Occipital lobe (tissue), 2 donors: ENCODE measurements around the gene DNAAF5. TPM values are rescaled to one million over a fixed set of nuclear protein-coding genes. Genes with fewer than 3 reads are reported as not detected.
"Not testable (repeated sequence)": the region's sequence is repeated elsewhere in the genome, so short reads cannot be mapped to it uniquely, and the experiment has no call there.

ENCODE experiments used
- DNase-seq: peaks from one replicate; lab custom pipeline; 2025; lab: John Stamatoyannopoulos, UW
- total RNA-seq: library from RNA; depleted of rRNA; stranded (reverse); fragments of >200 nt; gene quantifications from one replicate; pipeline ENCODE4 v1.2.3, GENCODE V29; 2014

Gene DNAAF5
- total RNA-seq, 1 donor from 2014 or later, result 7.0 TPM

GRCh38 chr7:745431-746154 is 19.1 kb downstream of the DNAAF5 start:
- no peak for DNase-seq

DNA sequence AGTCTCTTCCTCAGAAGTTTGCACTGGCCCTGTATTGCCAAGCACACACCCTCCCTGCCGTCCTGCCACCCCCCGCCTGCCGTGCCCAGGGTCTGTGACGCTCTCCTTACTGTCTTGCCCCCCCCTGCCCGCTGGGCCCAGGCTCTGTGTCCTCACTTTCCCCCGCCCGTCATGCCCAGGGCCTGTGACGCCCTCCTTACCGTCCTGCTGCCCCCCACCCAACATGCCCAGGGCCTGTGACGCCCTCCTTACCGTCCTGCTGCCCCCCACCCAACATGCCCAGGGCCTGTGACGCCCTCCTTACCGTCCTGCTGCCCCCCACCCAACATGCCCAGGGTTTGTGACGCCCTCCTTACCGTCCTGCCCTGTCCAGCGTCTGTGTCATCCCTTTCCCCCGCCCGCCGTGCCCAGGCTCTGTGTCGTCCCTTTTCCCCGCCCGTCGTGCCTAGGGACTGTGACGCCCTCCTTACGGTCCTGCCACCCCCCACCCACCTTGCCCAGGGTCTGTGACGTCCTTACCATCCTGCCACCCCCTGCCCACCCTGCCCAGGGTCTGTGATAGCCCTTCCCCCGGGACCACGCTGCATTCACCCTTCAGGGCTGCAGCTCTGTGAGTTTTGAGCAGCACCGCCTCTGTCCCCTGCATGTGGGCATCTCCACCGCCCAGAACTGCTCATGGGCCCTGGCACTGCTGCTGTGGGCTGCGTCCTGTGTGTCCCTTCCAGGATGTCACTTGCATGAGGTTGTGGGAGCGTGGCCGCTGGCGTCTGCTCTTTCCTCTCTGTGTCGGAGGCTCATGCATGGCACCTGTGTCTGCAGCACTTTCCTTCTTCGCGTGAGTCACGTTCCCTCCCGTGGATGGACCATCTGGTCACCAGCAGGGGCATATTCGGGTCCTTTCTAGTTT is 19.9 kb downstream of the DNAAF5 start:
- DNase-seq, result no peak

- no peak for DNase-seq
These were observed 20.7 kb downstream of the DNAAF5 start for GRCh38 chr7:747186-747585.

DNA sequence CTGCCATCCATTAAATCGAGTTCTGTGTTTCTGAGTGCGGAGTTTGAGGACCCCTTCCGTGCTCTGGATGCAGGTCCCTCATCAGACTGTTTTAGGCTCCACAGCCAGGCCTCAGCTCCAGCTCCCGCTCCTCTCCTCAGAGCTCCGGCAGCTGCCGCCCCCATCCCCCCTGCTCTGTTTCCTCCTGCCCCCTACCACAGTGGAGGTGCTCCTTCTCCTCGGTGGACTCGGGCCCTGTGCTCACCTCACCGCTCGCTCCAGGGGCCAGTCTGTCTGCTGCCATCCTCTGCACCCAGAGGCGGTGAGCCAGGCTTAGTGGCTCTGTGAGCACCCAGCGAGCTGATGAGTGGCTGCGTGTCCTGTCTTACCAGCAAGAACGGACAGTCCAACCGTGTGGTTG is 21.9 kb downstream of the DNAAF5 start:
- DNase-seq, result no peak

GRCh38 chr7:749140-749551 is 22.6 kb downstream of the DNAAF5 start:
- DNase-seq, result peak; percentile 21

GRCh38 chr7:750111-750905 is 23.8 kb downstream of the DNAAF5 start:
- no peak for DNase-seq

DNA sequence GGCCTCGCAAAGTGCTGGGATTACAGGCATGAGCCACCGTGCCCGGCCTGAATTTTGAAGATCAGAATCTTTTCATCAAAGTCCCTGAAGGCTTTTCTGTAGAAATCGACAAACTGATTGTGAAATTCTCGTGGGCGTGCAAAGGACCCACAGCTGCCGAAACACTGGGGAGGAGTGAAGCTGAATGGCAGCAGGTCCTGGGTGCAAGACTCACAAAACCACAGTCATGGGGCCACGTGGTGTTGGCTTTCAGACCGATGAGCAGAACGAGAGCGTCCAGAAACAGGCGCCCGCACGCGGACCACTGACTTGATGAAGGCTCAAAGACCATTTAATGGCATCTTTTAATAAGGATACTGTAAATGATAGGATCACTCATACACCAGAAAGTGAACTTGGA is 25.3 kb downstream of the DNAAF5 start:
- DNase-seq, result no peak

DNA sequence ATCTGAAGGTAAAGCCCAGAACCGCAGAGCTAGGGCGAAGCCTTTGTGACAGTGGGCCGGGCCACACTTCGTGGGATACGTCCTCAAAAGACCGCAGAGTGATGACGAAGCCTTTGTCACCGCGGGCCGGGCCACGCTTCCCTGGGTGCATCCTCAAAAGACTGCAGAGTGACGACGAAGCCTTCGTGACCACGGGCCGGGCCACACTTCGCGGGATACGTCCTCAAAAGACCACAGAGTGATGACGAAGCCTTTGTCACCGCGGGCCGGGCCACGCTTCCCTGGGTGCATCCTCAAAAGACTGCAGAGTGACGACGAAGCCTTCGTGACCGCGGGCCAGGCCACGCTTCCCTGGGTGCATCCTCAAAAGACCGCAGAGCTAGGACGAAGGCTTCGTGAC is 25.8 kb downstream of the DNAAF5 start:
- not testable (repeated sequence) for DNase-seq

DNA sequence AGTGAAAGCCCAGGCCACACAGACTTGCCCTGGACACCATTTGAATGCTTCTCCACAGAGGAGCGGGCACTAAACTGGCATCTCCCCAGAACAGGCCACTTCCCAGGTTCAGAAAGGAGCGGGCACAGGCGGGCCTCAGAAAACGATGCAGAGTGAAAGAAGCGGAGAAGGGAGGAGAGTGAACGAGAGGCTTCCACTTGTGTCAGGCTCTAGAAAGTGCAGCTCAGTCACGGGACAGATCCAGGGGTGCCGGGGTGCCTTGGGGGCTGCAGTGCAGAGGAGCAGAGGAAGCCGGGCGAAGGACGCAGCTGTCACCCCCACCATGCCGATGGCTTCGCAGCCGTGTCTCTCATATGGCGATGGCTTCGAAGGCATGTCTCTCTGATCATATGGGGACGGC is 26.7 kb downstream of the DNAAF5 start:
- DNase-seq, result no peak

- DNase-seq, result no peak
These were observed 28.3 kb downstream of the DNAAF5 start for GRCh38 chr7:754531-755412.

DNA sequence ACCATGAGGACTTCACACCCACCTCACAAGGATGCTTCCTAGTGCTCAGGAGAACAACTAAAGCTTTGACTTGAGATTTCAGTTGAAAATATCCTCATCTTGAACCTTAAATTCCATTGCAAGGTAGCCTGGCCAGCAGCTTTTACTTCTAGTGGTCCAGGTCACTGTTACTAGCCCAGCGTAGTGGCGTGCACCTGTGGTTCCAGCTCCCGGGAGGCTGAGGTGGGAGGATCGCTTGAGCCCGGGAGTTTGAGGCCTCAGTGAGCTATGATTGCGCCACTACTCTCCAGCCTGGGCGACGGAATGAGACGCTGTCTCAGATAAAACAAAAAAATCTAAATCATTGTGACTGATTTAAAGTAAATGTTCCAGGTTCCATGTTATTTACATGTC is 28.9 kb downstream of the DNAAF5 start:
- DNase-seq, result no peak

GRCh38 chr7:756231-756927 is 29.9 kb downstream of the DNAAF5 start:
- DNase-seq, result no peak

GRCh38 chr7:756928-757560 is 30.5 kb downstream of the DNAAF5 start:
- DNase-seq, result no peak

GRCh38 chr7:757741-758163 is 31.3 kb downstream of the DNAAF5 start:
- DNase-seq, result no peak

DNA sequence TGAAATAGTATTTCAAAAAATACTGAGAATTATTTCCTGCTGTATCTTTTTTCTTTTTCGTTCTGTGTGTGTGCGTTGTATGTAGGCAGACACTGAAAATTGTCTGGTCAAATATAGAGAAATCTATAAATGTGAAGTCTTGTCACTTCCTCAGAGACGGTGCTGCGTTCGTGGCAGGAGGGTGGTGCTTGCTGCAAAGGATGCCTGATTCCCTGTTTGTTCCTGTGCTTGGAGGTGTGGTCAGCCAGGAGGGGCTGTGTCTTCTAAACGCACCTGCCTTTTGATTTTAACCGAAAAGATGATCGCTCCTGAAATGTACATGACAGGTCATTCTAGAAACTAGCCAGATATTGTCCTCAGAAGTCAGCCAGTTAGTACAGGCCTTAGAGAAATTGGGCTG is 33.1 kb downstream of the DNAAF5 start:
- no peak for DNase-seq

DNA sequence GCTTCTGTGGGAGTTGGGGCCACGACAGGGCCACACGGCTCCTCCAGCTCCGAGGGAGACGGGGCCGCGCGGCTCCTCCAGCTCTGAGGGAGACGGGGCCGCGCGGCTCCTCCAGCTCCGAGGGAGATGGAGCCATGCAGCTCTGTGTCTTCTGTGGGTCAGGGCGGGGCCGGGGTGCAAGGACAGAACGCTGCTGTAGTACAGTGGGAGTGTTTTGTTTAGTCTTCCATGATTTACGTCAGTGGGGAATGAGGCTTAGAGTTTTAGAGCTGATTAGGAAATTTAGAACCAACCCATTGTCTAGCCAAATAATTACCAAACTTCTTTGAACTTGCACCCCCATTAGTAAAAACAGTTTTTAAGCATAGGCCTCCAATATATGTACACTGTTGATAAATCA is 33.5 kb downstream of the DNAAF5 start:
- no peak for DNase-seq

DNA sequence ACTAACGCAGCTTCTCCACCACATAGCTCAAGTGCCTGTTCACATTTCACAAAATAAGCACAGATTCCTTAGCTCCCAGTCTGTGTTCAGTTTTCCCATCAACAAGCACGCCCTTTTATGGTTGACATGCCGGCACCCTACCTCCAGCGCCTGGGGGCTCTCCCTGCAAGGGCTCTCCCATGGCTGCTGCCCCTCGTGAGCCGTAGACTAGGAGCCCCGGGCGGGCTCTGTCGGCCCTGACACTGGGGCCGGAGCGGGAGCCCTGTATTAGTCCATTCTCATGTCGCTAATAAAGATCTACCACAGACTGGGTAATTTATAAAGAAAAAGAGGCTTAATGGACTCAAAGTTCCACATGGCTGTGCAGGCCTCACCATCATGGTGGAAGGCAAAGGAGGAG is 34.6 kb downstream of the DNAAF5 start:
- no peak for DNase-seq

DNA sequence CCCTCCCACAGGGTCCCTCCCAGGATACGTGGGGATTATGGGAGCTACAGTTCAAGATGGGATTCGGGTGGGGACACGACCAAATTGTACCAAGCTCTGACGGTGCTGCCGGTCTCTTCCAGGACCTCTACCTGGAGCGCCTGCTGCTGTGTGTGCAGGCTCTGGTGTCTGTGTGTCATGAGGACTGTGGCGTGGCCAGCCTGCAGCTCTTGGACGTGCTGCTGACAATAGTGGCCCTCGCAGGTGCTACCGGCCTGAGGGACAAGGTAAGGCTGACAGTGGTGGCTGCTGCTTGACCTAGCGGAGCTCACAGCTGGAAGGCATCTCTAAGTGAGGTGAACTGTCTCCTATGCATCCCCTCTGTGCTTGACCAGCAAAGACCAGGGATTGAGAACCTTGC is 35.1 kb downstream of the DNAAF5 start:
- DNase-seq, result no peak

DNA sequence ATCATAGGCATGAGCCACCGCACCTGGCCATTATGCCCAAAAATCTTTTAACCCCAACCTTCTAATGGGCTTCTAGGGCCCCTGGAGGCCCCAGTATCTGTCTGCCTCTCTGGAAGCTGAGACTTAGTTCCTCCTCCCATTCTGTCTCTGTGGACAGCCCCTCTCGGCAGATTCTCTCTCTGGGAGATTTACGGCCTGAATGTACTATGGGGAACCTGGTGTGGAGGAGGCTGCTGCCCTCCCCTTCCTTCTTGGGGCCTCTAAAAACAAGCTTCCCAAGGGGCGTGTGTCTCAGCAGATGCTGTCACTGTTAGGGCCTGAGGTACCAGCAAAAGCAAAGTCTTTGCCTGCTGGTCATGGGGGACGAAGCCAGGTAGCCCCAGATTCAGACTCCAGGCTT is 36.4 kb downstream of the DNAAF5 start:
- no peak for DNase-seq

DNA sequence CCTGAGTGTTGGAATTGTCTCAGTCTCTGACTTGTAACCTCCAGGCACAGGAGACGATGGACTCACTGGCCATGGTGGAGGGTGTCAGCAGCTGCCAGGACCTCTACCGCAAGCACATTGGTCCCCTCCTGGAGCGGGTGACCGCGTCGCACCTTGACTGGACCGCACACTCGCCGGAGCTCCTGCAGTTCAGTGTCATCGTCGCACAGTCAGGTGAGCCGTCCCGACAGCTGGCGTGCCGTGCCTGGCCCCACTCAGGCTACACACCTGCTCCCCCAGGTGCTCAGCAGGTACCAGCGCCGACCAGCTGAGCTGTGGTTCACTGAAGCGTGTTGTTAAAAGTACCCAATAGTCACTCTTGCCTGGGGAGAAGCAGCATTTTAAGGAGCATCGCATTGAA is 37.3 kb downstream of the DNAAF5 start:
- no peak for DNase-seq
